Measurements from ENCODE around the gene MARCHF3. TPM values are rescaled to one million over a fixed set of nuclear protein-coding genes. Genes with fewer than 3 reads are reported as not detected.

MARCHF3 gene
- total and polyA plus RNA-seq, 10 of the 15 experiments (the other 5 are each of a cell fraction or from before 2014, with no cell fraction given) = 3.6 to 24.1 (median 11.3) TPM

GRCh38 chr5:126961702-126962101 lies 68.7 kb downstream of the MARCHF3 start:
- no TSS peak for BruUV-seq (replicated peaks)
- Histone ChIP-seq H3K79me2 (ENCODE audit: control insufficient read depth, insufficient read depth, low read length) (no peaks in the 10 kb centered on the region), H3K36me3 (ENCODE audit: control insufficient read depth in 2 of 2, insufficient read depth in 2 of 2, low read length in 1 of 2) (no peaks in the 10 kb centered on the region), H2AFZ (ENCODE audit: control insufficient read depth, low read depth, low read length) (no peak overlapping the region), H3K4me2 (ENCODE audit: control insufficient read depth, insufficient read depth) (no peak overlapping the region), H3K4me3 (no peak overlapping the region), H3K4me1 (ENCODE audit: control insufficient read depth, insufficient read depth, low read length) (peaks cover 3% of the 10 kb centered on the region; the same call in 1 of the 2 replicates), H3K9ac (ENCODE audit: control insufficient read depth, insufficient read depth, low read length) (no peak overlapping the region), H4K20me1 (ENCODE audit: control insufficient read depth, insufficient read depth) (no peaks in the 10 kb centered on the region), H3K27ac (ENCODE audit: control insufficient read depth, insufficient read depth) (no peak overlapping the region), H3K9me3 (replicated peaks; ENCODE audit: control insufficient read depth, insufficient read depth, low read length) (no peaks in the 10 kb centered on the region), H3K27me3 (replicated peaks in 1 of 2; ENCODE audit: control insufficient read depth in 2 of 2, insufficient read depth in 2 of 2, low read length in 1 of 2) (no peaks in the 10 kb centered on the region)
- SMC1A ChIA-PET (ENCODE audit: uncharacterized antibody, unreplicated experiment) = interaction anchor here (0.8 to 1.9 kb wide), 4 partner anchors 20 to 62 kb away, joined by 3 to 6 read pairs (median 4); no protein-coding TSS in a partner anchor
- ATAC-seq (peak; percentile 76), FAIRE-seq (no peak), DNase-seq (ENCODE audit: low read depth, low spot score) (no peak)
- RAD21 ChIA-PET (ENCODE audit: unreplicated experiment) = interaction anchor here (0.6 to 1.6 kb wide), 8 partner anchors 10 to 184 kb away, joined by 3 to 6 read pairs (median 4); partner anchors contain the start of gene C5orf63
- POLR2A ChIA-PET = interaction anchor here (1.0 to 1.6 kb wide), 2 partner anchors 10 to 69 kb away, joined by 3 to 5 read pairs; partner anchors contain the start of gene MARCHF3
- WGBS (ENCODE audit: insufficient coverage, insufficient replicate concordance, low lambda C conversion rate, missing lambda C conversion rate) = 11% methylated on average over 2 of the region's 2 CpGs
- in situ Hi-C loops (cut with MboI) = no loop called here
- CTCF ChIA-PET = interaction anchor here (0.7 to 1.4 kb wide), 2 partner anchors 8 to 113 kb away, joined by 3 to 4 read pairs; no protein-coding TSS in a partner anchor
- intact Hi-C loops (cut with micrococcal nuclease; ENCODE audit: unreplicated experiment) = no loop called here
- TF ChIP-seq ASH2L (IDR thresholded peaks at IDR 0.05; ENCODE audit: borderline replicate concordance, low read depth) = no peak
- peak; percentile 52 to 58; a peak in 2 of 4 replicates for TF ChIP-seq EP300 (IDR thresholded peaks at IDR 0.05; ENCODE audit: borderline replicate concordance in 1 of 2, control insufficient read depth in 1 of 2, low read depth in 2 of 2, low read length in 2 of 2)
- TF ChIP-seq IKZF2 (IDR thresholded peaks at IDR 0.05) = peak in 1 of 2 experiments; percentile 19; a peak in 1 of 4 replicates
- TF ChIP-seq HSF1 (IDR thresholded peaks at IDR 0.05; ENCODE audit: low read depth, low read length) = no peak
- no peak for TF ChIP-seq ZNF622 (IDR thresholded peaks at IDR 0.05)
- no peak for TF ChIP-seq MAX (IDR thresholded peaks at IDR 0.05; ENCODE audit: low read depth, low read length)
- TF ChIP-seq MTA2 (IDR thresholded peaks at IDR 0.05; ENCODE audit: low read depth) = peak; percentile 68
- TF ChIP-seq MXI1 (IDR thresholded peaks at IDR 0.05; ENCODE audit: low read depth, low read length) = 0 out of 2 replicates have a peak, but pooled peaks have one; percentile 29
- TF ChIP-seq BMI1 (IDR thresholded peaks at IDR 0.05; ENCODE audit: borderline replicate concordance) = 0 out of 2 replicates have a peak, but pooled peaks have one; percentile 18
- TF ChIP-seq ZBTB11 (CRISPR knock-in tag; IDR thresholded peaks at IDR 0.05) = no peak
- no peak for TF ChIP-seq TAF1 (IDR thresholded peaks at IDR 0.05; ENCODE audit: borderline replicate concordance, low read depth, low read length)
- no peak for TF ChIP-seq MEF2A (IDR thresholded peaks at IDR 0.05; ENCODE audit: insufficient read depth, low read depth, low read length)
- no peak for TF ChIP-seq FOXM1 (IDR thresholded peaks at IDR 0.05; ENCODE audit: low read depth, low read length)
- TF ChIP-seq USF2 (IDR thresholded peaks at IDR 0.05; ENCODE audit: borderline replicate concordance, low read depth, low read length) = no peak
- TF ChIP-seq IRF3 (IDR thresholded peaks at IDR 0.05) = no peak
- TF ChIP-seq KAT2A (conservative IDR thresholded peaks at IDR 0.05; ENCODE audit: control insufficient read depth, low read depth, low read length) = no peak
- TF ChIP-seq RB1 (IDR thresholded peaks at IDR 0.05; ENCODE audit: borderline replicate concordance) = no peak

Measured in GM12878 (cell line).